DND-41 (cell line): Measurements from ENCODE around the gene CLIC5.

ENCODE experiments used
- ATAC-seq: fragments of 200-7000 bp; cut with Tn5 transposase; 3 replicates; pipeline ENCODE4 v1.9.1; 2021; ENCODE audit warnings: low read depth; ENCODE audit not compliant: insufficient read depth
- DNase-seq: peaks from one replicate; pipeline ENCODE4 v3.0.0-alpha.2; 2020
- H2AFZ ChIP-seq: 2 replicates; pipeline ENCODE4 v1.6.0; 2012; ENCODE audit warnings: low read depth, low read length
- H3K27ac ChIP-seq: 2 replicates; pipeline ENCODE4 v1.5.1; 2012; ENCODE audit warnings: low read length, inconsistent platforms
- H3K27me3 ChIP-seq: fragments of 200-600 bp; sonication (generic); 2 replicates; pipeline ENCODE4 v1.6.0; 2012; ENCODE audit warnings: low read length, mild to moderate bottlenecking, inconsistent platforms; ENCODE audit not compliant: insufficient read depth, poor library complexity
- H3K36me3 ChIP-seq: 2 replicates; pipeline ENCODE4 v1.5.1; 2012; ENCODE audit warnings: low read length, inconsistent platforms; ENCODE audit not compliant: insufficient read depth
- H3K4me1 ChIP-seq: 2 replicates; pipeline ENCODE4 v1.5.1; 2012; ENCODE audit warnings: mild to moderate bottlenecking, low read length; ENCODE audit not compliant: insufficient read depth
- H3K4me2 ChIP-seq: 2 replicates; pipeline ENCODE4 v1.6.0; 2012; ENCODE audit warnings: mild to moderate bottlenecking, moderate library complexity, low read length, inconsistent platforms; ENCODE audit not compliant: insufficient read depth
- H3K4me3 ChIP-seq, 2 experiments: fragments of 200-600 bp in 1 of 2; shearing (Covaris generic) in 1 of 2; 2 replicates each; pipeline ENCODE4 v1.5.1; 2012 to 2016; ENCODE audit warnings: inconsistent platforms in 2 of 2, low read length in 2 of 2, mild to moderate bottlenecking in 2 of 2, low read depth in 1 of 2, moderate library complexity in 1 of 2
- H3K79me2 ChIP-seq: 2 replicates; pipeline ENCODE4 v1.6.0; 2012; ENCODE audit warnings: low read length, inconsistent platforms; ENCODE audit not compliant: insufficient read depth
- H3K9ac ChIP-seq: 2 replicates; pipeline ENCODE4 v1.6.0; 2012; ENCODE audit warnings: low read depth, mild to moderate bottlenecking, inconsistent platforms, low read length, moderate library complexity
- H3K9me3 ChIP-seq: 2 replicates; pipeline ENCODE4 v1.5.1; 2012; ENCODE audit warnings: low read length, moderate library complexity, mild to moderate bottlenecking, inconsistent platforms; ENCODE audit not compliant: insufficient read depth, severe bottlenecking
- H4K20me1 ChIP-seq: 2 replicates; pipeline ENCODE4 v1.6.0; 2012; ENCODE audit warnings: low read length; ENCODE audit not compliant: insufficient read depth
- CTCF ChIP-seq: IDR thresholded peaks from 2 replicates; pipeline ENCODE4 v1.5.1; 2012; ENCODE audit warnings: borderline replicate concordance, low read length, moderate library complexity, mild to moderate bottlenecking; ENCODE audit not compliant: poor library complexity, severe bottlenecking; ENCODE audit errors: extremely low read depth
- EZH2 ChIP-seq: IDR thresholded peaks from 3 replicates; pipeline ENCODE4 v1.6.1; 2012; ENCODE audit warnings: borderline replicate concordance, low read depth, mild to moderate bottlenecking, moderate library complexity, low read length, inconsistent platforms; ENCODE audit not compliant: severe bottlenecking

CLIC5 gene

GRCh38 chr6:45843848-45844521, 171.7 kb downstream of the CLIC5 start:
- no peak overlapping the region for H3K4me2 ChIP-seq
- ATAC-seq = no peak
- no peaks in the 10 kb centered on the region for H3K79me2 ChIP-seq

GRCh38 chr6:45841062-45841461, 174.6 kb downstream of the CLIC5 start:
- Histone ChIP-seq H3K4me3 (no peak overlapping the region), H3K9ac (no peak overlapping the region), H3K36me3 (no peaks in the 10 kb centered on the region), H3K9me3 (no peaks in the 10 kb centered on the region), H3K4me1 (peaks cover 33% of the 10 kb centered on the region), H3K79me2 (no peaks in the 10 kb centered on the region), H2AFZ (no peak overlapping the region), H4K20me1 (no peaks in the 10 kb centered on the region), H3K4me2 (no peak overlapping the region), H3K27me3 (no peaks in the 10 kb centered on the region), H3K27ac (no peak overlapping the region)
- ATAC-seq (no peak), DNase-seq (no peak)
- TF ChIP-seq CTCF (no peak), EZH2 (no peak)

More at GRCh38 chr6:45843848-45844521, 171.7 kb downstream of the CLIC5 start:
- Histone ChIP-seq H3K9me3 (no peaks in the 10 kb centered on the region), H3K4me3 (no peak overlapping the region), H3K9ac (no peak overlapping the region), H3K36me3 (no peaks in the 10 kb centered on the region), H2AFZ (no peak overlapping the region), H3K4me1 (peaks cover 4% of the 10 kb centered on the region), H3K27me3 (no peaks in the 10 kb centered on the region), H4K20me1 (no peaks in the 10 kb centered on the region), H3K27ac (no peak overlapping the region)
- no peak for TF ChIP-seq CTCF
- no peak for TF ChIP-seq EZH2
- DNase-seq = no peak

- ATAC-seq = no peak
- no peaks in the 10 kb centered on the region for H3K79me2 ChIP-seq
These were observed 176.7 kb downstream of the CLIC5 start for GRCh38 chr6:45838996-45839395.

More at GRCh38 chr6:45838996-45839395, 176.7 kb downstream of the CLIC5 start:
- no peak for DNase-seq
- H4K20me1 ChIP-seq = no peaks in the 10 kb centered on the region
- H3K4me2 ChIP-seq = no peak overlapping the region
- no peak overlapping the region for H3K9ac ChIP-seq
- H3K27me3 ChIP-seq = no peaks in the 10 kb centered on the region
- H3K36me3 ChIP-seq = no peaks in the 10 kb centered on the region
- no peak overlapping the region for H3K4me3 ChIP-seq
- H3K9me3 ChIP-seq = no peaks in the 10 kb centered on the region
- peak overlapping the region; percentile 45; the same call in 1 of the 2 replicates for H3K27ac ChIP-seq
- TF ChIP-seq CTCF (no peak), EZH2 (no peak)
- no peak overlapping the region for H2AFZ ChIP-seq
- peaks cover 34% of the 10 kb centered on the region for H3K4me1 ChIP-seq
